ENCODE results near the gene RIPK4.
"Not testable (repeated sequence)": the region's sequence is repeated elsewhere in the genome, so short reads cannot be mapped to it uniquely, and the experiment has no call there.

The RIPK4 gene

DNA sequence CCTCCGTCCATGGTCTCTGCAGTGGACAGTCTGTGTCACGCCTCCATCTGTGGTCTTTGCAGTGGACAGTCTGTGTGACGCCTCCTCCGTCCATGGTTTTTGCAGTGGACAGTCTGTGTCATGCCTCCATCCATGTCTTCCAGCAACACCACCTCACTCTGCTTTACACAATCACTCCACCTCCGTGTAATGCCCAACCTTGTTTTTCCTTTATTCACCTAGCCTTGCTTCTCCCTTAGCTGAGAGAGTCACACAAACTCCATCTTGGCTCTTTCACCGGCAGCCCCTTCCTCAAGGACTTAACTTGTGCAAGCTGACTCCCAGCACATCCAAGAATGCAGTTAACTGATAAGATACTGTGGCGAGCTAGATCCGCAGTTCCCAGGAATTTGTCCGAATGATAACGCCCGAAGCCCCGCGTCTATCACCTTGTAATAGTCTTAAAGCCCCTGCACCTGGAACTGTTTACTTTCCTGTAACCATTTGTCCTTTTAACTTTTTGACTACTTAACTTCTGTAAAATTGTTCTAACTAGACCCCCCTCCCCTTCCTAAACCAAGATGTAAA lies 52.5 kb downstream of the RIPK4 start:
- DNase-seq (ENCODE audit: low spot score) = not testable (repeated sequence)

DNA sequence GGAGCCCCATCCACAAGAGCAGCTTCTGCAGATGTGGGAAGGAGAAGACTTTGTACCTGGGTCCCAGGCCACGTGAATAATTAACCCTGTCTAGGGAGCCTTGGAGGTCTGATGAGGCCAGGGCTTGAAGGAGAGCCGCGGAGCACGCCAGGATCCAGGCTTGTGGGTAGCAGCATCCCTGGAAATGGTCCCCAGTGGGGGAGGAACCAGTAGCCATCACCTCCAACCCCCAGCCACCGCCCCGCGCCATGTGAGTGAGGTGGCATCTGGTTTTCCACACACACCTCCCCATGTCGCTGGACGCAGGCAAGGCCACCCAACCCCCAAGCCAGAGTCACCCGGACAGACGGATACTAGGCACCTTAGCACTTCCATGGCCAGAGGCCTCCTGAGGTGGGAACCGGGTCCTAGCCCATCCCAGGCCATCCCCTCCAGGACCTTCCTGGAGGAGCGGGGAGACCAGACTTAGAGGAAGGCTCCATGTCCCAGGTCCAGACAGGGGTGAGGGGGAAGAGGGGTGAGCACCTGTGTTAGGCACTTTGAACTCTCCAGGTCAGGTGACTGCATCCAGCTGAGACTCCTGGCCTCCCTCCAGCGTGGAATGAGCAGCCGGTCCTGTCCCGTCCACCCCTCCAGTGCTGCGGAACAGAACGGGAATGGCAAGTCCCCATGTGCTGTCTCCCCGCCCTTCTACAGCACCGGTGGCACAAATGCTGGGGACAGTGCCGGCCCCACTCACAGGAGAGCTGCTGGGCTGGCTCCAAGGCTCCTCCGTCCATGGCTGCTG lies 53.2 kb downstream of the RIPK4 start:
- DNase-seq (ENCODE audit: low spot score) = no peak

DNA sequence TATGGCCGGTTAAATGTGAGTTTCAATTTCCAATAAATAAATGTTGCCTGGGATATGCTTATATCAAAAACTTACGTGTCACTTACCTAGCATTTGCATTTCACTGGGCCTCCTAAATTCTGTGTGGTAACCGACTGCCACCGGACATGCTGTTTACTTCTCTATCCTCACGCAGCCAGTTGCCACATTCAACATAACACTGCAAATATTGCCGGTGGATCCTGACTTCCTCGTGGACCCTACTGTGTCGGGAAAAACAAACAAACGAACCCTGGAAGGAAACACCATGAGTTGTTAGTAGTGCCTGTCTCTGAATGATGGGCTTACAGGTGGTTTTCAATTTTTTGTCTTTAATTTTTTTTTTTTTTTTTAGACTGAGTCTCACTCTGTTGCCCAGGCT lies 54.1 kb downstream of the RIPK4 start:
- DNase-seq (ENCODE audit: low spot score) = no peak

DNA sequence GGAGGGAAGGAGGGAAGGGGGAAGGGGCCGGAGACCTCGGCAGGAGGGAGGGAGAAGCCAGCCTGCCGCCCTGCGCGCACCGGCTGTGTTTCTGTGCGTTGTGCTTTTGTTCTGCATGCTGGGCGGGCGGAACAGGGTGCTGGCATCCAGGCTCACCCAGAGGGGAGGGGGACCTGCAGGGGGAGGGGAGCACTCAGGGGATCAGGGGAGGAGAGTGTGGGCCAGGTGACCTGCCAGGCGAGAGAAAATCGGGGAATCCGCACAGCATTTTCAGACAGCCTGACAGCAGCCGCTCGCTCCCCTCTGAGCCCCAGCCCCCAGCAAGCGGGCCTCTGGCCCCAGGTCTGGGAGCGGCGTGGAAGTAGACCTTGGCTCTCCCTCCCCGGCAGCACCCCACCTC lies 54.7 kb downstream of the RIPK4 start:
- DNase-seq (ENCODE audit: low spot score) = no peak

DNA sequence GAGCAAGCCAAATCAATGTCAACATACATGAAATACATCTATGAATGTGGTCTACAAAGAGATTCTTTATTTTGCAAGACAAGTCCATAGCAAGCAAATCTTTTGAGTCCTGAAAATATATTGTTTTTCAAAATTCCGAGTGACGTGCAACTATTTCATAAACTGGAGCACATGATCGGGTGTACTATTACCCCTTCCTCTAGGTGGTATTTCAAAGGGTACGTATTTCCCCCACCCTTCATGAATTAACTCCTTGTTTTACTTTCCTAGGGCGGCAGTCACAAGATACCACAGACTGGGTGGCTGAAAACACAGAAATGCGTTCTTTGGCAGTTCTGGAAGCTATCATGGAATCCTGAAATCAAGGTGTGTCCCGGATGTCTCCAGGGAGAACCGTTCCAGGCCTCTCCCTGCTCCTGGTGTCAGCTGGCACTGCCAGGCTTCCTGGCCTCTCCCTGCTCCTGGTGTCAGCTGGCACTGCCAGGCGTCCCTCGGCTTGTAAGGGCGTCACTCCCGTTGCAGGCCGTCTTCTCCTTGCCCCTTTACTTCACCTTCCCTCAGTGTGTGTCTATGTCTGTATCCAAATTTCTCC lies 55.3 kb downstream of the RIPK4 start:
- DNase-seq (ENCODE audit: low spot score) = no peak

DNA sequence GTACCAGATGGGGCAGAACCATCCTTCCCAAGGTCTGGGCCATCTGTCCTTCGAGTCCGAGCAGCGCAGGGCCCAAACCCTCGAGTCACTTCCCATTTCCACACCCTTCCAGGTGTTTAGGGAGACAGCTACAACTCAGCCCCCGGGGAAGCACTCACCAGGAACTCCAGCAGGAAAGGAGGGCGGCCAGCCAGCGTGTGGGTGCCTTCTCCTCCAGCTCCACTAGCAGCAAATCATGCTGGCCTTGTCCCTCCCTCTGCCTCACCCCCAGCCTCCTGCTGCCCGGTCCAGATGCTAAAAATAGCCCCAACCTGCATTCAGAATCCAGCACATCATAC lies 56.1 kb downstream of the RIPK4 start:
- no peak for DNase-seq (ENCODE audit: low spot score)

DNA sequence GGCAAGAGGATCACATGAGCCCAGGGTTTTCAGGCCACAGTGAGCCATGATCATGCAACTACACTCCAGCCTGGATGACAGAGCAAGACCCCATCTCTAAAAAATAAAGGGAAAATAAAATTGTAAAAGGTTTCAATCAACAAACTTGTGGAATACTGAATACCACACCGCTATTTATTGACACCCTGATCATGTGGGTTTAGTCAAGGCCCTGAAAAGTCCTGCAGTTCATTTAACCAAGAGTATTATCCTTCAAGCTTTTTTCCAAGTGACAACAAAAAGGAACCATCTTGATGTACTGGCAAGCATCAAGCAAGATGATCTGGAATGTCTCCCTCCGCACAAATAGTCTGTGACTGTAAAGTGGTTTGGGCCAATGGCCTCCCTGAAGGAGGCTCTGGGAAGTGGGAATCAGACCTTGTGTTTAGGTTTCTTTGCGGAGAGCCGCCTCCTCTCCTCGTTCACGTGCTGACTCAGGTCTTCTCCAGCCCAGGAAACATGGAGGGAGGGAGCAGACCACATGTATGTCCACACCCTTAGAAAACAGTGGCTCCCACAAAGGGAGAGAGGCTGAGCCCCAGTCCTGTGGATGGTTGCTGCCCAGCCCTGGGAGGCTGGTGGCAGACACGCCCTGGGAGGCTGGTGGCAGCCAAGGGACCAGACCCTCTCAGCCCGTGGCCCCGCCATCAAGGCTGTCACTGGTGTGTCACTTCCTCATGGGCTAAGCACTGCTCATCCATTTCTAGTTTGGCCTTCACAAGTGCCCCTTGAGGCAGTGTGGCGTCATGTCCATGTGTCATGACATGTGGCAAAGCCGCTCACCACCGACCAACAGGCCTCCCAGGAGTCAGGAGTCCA lies 56.7 kb downstream of the RIPK4 start:
- DNase-seq (ENCODE audit: low spot score) = no peak

DNA sequence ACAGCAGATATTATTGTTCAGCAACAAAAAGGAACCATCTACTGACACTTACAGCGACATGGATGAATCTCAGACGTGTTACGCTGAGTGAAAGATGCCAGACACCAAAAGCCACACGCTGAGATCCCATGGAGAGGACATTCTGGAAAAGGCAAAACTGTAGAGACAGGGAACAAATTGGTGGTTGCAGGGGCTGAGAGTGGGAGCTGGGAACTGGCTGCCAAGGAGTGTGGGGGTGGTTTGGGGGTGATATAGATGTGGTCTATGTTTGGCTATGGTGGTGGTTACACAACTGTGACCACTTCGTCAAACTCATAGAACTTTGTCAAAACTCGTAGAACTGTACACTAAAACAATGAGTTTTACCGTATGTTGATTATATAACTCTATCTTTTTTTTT lies 57.7 kb downstream of the RIPK4 start:
- no peak for DNase-seq (ENCODE audit: low spot score)

DNA sequence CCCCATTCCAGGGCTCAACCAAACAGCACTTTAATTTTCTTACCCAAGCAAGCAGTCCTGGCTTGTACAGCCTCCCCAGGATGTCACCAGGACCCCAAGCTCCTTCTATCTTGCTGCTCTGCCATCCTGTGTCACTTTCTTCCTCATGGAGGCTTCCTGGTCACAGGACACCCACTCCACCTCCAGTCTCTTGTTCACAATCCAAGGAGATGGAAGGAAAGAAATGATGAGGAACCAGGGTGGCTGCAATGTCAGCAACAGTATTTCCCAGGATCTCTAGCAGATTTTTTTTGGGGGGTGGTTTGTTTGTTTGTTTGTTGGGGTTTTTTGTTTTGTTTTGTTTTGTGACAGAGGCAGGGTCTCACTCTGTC lies 58.9 kb downstream of the RIPK4 start:
- no peak for DNase-seq (ENCODE audit: low spot score)

DNA sequence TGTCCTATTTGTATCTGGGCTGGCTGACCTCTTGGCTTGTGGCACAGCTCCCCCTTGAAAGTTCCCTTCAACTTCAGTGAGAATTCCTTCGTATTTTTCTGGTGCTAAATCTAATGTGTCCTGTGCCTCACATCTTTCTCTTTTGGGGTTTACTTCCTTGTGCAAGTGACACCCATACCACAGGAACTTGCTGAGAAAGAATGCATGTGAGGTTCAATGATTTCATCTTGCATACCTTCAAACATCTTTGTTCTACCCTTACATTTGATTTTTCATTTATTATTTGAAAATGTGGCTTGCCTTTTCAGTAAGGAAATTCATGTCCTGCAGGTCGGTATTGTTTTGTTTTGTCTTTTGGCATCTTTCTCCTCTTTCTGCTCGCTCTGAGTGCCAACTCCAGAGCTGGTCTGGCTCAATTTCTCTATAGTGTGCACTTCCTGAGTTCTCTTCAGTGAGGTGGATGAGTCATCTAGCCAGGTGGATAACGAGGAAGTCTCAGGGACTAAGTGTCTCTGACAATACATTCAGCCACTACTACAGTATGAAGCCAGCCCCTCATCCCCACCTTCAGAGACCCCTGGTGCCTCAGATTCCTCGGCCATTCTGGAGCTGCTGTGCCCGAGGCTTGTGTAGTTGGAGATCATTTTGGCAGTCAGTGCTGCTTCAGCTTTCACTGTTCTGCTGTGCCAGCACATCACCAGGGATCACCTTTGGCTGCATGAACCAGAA lies 59.5 kb downstream of the RIPK4 start:
- no peak for DNase-seq (ENCODE audit: low spot score)

DNA sequence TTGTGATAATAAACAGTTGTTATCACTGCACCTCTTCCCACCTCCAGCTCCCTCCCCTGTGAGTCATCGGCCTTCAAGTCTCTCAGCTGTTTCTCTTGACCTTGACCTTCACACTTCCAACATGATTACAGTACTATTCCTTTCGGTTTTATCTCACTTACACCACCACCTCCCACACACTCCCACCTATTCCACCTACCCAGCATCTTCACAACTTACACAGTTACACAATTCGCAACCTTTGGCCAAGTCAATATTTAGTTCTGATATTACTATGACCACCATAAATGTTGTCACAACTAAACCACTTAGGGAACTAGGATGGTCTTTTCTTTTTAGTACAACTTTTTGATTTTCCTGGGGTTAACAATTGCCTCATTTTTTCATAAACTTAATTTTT lies 60.2 kb downstream of the RIPK4 start:
- no peak for DNase-seq (ENCODE audit: low spot score)

DNA sequence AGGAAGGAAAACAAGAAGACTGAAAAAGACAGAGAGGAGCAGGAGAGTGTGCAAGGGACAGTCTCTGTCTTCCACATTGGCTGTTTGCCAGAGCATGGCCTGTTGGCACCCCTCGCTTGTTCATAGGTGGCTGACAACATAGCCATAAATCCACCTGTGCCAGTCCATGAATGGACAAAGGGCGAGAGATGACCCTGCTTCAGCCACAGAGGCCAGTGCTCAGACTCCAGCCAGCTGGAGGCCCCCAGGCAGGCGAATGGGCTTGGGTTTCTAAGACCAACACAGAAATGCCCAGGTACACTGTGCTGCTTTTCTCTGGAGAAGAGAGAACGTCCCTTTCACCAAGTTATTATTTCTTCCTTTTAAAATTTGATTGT lies 60.6 kb downstream of the RIPK4 start:
- DNase-seq (ENCODE audit: low spot score) = no peak

DNA sequence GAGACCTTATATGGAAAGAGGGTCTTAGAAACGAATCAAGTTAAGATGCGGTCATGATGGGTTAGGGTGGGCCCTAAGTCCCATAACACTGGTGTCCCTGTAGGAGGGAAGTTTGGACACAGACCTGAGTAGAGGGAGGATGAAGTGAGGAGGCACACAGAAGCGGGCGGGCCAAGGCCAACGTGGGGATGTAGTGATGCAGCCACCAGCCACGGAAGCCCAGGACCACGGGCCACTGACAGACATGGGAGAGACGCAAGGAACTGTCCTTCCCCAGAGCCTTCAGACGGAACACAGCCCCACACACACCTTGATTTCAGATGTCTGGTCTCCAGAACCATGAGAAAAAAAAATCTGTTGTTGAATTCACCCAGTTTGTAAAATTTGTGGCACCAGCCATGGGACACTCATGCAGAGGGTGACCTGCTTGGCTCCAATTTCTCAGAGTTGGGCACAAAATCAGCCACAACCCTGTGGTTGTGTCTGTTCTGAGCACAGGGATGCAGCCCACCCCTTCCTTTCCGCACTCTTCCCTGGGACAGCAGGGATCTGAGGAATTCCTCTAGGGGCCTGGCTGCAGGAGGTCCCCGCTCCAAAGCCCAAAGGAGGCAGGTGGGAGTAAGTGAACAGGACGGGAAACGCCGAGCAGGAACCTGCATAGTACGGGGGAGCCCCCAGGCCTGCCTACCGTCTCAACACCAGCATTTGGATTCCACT lies 61.1 kb downstream of the RIPK4 start:
- no peak for DNase-seq (ENCODE audit: low spot score)

DNA sequence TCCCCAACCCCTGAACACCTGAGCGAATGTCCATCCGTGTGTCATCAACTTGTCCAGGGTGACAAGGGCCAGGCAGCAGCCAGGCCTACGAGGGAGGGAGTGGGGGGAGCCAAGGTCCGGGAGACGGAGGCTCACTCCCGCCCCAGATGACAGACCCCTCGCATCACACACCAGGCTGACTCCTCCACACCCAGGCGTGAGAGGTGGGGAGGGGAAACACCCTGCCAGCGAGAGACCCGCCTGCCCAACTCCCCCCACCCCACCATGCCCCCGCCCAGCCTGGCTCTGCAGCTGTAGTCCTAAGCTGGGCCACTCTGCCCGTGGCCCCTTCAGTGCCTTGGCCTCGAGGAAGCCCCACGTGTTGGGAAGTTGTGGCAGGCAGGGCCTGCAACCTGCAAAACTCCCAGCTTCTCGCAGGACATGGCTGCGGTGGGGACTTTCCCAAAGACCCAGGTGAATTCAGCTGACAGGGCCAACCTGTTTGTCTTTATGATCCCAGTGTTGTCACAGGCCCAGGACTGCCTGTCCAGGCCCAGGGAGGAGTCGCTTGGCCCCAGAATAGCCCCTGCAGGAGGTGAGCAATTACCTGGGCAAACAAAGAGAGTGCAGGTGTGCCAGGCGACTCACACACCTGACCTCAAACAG lies 62.9 kb downstream of the RIPK4 start:
- no peak for DNase-seq (ENCODE audit: low spot score)

DNA sequence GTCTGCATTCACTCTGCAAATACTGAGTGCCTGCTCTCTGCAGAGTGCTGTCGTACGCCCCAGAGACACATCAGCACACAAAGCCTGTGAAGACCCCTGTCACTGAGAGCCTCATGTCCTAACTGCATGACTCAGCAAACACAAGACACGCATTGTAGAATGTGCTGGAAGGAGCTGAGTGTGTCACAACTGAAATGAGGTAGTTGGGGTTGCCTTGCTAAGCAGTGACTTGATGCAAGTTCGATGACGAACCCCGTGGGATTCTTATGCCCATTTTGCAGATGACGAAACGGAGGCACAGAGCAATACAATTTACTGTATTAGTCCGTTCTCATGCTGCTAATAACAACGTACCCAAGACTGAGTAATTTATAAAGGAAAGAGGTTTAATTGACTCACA lies 65.1 kb downstream of the RIPK4 start:
- DNase-seq (ENCODE audit: low spot score) = no peak

DNA sequence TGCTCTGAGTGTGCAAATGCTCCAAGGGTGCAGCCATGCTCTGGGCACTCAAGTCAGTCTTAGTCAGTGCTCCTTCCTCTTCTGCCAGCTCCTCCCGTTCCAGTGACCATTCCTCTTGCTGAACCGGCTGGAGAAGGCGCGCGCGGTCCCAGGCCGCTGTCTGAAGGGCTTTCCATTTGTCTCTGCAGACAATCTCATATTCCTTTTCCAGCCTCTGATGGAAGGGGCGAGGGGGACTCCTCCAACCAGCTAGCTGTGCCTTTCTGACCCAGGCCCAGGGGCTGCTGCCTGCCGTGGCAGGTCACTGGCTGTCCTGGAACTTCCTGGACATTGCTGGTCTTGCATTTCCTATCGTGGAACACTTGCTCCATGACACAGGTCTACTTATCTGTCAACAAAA lies 67.5 kb downstream of the RIPK4 start:
- no peak for DNase-seq (ENCODE audit: low spot score)

DNA sequence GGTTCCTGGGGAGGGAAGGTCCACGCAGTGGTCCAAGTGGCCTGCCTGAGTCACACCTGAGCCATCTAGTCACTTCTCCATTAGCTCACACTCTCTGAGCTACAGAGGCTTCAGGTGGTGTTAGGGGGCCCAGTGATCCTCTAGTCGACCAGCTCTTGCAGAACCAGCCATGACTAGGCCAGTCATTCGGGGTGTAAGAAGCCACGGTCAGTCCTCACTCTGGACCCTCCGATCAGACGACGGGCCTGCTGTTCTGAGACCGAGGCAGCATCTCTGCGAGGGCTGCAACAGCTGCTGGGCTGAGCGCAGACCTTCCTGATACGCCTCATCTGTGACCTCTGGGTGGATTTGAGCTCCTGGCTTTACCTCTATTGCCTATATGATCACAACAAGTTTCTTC lies 68.8 kb downstream of the RIPK4 start:
- no peak for DNase-seq (ENCODE audit: low spot score)

DNA sequence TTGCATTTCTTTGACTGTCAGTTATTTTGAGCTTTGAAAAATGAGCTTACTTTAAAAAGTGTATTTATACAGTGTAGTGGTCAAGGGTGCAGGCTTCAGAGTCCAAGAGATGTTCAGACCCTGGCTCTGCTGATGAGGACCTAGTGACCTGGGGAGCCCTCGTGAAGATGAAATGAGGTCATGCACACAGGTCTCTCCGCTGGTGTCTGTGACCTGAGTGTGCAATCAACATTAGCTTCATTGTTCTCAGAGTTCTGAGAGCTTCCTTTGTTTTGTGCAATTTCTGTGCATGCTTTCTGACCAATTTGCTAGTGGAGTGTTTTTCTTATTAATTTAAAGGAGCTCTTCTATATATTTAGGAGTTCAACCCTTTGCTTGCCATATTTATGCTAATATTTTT lies 71.3 kb downstream of the RIPK4 start:
- peak; percentile 53 for DNase-seq (ENCODE audit: low spot score)

DNA sequence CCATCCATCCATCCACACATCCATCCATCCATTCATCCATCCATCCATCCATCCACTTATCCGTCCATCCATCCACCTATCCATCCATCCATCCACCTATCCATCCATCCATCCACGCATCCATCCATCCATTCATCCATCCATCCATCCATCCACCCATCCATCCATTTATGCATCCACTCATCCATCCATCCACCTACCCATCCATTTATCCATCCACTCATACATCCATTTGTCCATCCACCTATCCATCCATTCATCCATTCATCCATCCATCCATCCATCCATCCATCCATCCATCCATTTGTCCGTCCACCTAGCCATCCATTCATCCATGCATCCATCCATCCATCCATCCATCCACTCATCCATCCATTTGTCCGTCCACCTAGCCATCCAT lies 72.8 kb downstream of the RIPK4 start:
- DNase-seq (ENCODE audit: low spot score) = not testable (repeated sequence)

DNA sequence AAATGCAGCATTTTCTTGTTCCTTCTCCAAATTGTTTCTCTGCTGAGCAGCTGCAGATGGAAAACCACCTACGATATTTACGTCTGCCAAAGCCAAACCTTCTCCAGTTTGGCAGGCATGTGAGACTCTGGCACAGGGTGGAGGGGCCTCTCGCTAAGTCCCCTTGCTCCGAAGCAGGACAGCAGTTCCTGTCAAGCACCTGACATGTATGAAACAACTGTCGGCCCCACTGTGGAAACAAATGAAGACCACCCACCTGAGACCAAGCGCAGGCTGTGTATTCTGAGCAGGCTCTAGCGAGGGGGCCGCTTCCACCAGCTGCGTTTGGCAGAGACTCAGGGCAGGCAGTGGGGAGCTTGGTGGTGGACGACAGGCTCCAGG lies 74.7 kb downstream of the RIPK4 start:
- DNase-seq (ENCODE audit: low spot score) = no peak
